Measurements from ENCODE around the gene MARCHF9.

The MARCHF9 gene

DNA sequence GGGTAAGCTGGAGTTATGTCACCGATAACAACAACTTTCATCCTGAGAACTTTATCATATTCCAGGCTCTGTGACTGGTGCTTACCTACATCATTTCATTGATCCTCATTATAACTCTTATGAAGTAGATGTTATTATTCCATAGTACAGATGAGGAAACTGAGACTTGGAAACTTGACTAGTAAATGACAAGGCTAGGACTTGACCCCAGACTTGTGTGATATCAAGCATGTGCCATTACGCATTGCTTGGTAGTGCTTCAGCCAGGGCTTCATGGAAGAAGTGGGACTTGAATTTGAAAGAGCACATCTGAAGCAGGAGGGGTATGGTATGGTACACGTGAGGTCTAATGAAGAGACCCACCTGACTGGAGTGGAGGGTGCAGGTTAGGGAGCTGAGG is 51.8 kb downstream of the MARCHF9 start:
- no peak for DNase-seq

DNA sequence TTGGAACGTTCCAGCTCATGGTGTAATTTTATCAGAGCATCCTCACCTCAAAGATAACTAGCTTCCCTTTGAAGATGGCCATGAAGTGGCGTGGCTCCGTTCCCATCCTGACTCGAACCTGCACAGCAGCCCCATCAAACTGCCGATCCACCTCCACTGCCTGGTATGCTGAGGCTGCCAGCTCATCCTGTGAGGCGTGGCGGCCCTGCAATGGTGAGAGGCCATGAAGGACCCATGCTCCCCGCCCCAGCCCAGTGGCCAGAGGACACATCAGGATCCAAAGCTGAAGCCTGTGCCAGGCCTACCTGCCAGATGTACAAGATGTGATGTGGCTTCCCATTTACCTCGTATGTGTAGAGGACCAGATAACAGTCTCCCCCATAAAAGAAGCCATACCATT is 52.4 kb downstream of the MARCHF9 start:
- no peak for DNase-seq

DNA sequence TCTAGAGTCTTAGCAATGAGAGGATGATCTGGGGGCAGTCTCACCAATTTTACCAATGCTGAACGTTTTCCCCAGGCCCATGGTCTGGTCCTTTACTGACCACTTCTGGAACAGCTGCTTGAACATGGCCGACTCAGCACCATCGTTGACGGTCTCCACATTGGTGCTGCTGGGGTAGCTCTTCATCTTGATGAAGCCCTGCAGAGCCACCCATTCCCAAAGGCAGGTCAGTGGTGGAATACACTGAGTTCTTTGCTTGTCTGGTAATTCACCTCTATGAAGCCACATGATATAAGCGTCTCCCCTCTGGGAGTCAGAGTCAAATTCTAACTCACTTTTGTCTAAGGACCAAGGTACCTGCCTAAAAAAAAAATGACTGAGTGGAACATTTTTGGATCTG is 53.4 kb downstream of the MARCHF9 start:
- no peak for DNase-seq

DNA sequence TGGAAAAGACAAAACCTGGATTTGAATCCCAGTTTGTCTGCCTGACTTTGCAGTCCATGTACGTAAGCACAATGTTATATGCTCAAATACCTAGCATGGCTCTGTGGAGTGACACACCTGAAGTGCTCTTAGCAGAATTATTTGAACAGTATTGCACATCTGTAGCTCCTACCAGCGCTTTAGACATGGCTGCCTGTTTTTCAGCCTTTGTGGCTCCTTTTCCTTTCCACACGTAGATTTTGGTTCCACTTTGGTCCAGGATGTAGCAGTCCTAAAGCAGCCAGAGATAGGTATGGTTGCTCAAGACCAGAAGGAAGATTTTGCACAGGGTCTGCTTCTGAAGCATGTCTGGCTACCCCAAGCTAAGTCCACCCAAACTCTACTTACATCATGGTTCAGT is 54.5 kb downstream of the MARCHF9 start:
- no peak for DNase-seq

Measured in activated CD4-positive, alpha-beta T cell treated with anti-CD3 and anti-CD28 coated beads for 4 hours (primary cell).